ENCODE results near the gene TMC8.

The TMC8 gene

GRCh38 chr17:78185981-78186691 is 55.6 kb downstream of the TMC8 start:
- no peak for DNase-seq

- DNase-seq, result peak; percentile 94
Observed at GRCh38 chr17:78186692-78187595, 56.4 kb downstream of the TMC8 start, which contains the start of the genes AFMID and TK1. AFMID (plus strand) TSS chr17:78187362; CDS start chr17:78187371, 9 bp downstream. TK1 (minus strand) TSS chr17:78187052; CDS start chr17:78186994, 58 bp downstream.

Data from NCI-H2107 (cell line).